HG02623 (cell line): ENCODE results near the gene RXRA.

Experiments used
- ATAC-seq: cut with Tn5 transposase; IDR thresholded peaks from one replicate; pipeline ENCODE4 v1.9.1; 2021; ENCODE audit warnings: moderate library complexity; ENCODE audit not compliant: unreplicated experiment

The RXRA gene

GRCh38 chr9:134322781-134323241, 3.4 kb upstream of the RXRA start:
- ATAC-seq: no peak

GRCh38 chr9:134323741-134324358, 2.4 kb upstream of the RXRA start:
- ATAC-seq: no peak

GRCh38 chr9:134324359-134325095, 1.7 kb upstream of the RXRA start:
- ATAC-seq: no peak

GRCh38 chr9:134325096-134325812, 1.0 kb upstream of the RXRA start:
- ATAC-seq: no peak

GRCh38 chr9:134326724-134327601, 708 bp downstream of the RXRA start:
- no peak for ATAC-seq

- ATAC-seq: no peak
These were observed 1.5 kb downstream of the RXRA start for GRCh38 chr9:134327671-134328231.

GRCh38 chr9:134328341-134328840, 2.1 kb downstream of the RXRA start:
- ATAC-seq: no peak

GRCh38 chr9:134328841-134329575, 2.8 kb downstream of the RXRA start:
- ATAC-seq: no peak

GRCh38 chr9:134329576-134329855, 3.3 kb downstream of the RXRA start:
- ATAC-seq: no peak

- no peak for ATAC-seq
These were observed 3.6 kb downstream of the RXRA start for GRCh38 chr9:134329886-134330285.

- no peak for ATAC-seq
These were observed 4.3 kb downstream of the RXRA start for GRCh38 chr9:134330590-134330989.

- no peak for ATAC-seq
These were observed 5.2 kb downstream of the RXRA start for GRCh38 chr9:134331186-134332025.

GRCh38 chr9:134332266-134332665, 6.0 kb downstream of the RXRA start:
- no peak for ATAC-seq

GRCh38 chr9:134332841-134333233, 6.6 kb downstream of the RXRA start:
- ATAC-seq: no peak

- ATAC-seq: no peak
These were observed 7.1 kb downstream of the RXRA start for GRCh38 chr9:134333234-134333873.

GRCh38 chr9:134333874-134334581, 7.8 kb downstream of the RXRA start:
- ATAC-seq: no peak

- no peak for ATAC-seq
These were observed 8.8 kb downstream of the RXRA start for GRCh38 chr9:134335061-134335460.
